HAP-1 (cell line): ENCODE data around the gene TOR2A.
A peak's percentile ranks its signal among the peaks of the same experiment; 100 is the strongest.

Experiments used
- DNase-seq, 2 experiments: peaks; one replicate each; pipeline ENCODE4 v3.0.0-alpha.2; 2016 to 2020; ENCODE audit warnings: low spot score in 2 of 2
- H3K27me3 ChIP-seq: fragments of 250-450 bp; sonication (Bioruptor Pico); 2 replicates; pipeline ENCODE4 v1.5.1; 2020; ENCODE audit warnings: low read depth, mild to moderate bottlenecking, moderate library complexity
- H3K36me3 ChIP-seq: fragments of 250-450 bp; sonication (Bioruptor Pico); replicated peaks from 2 replicates; pipeline ENCODE4 v1.5.1; 2020; ENCODE audit warnings: mild to moderate bottlenecking
- H3K4me1 ChIP-seq: fragments of 250-450 bp; sonication (Bioruptor Pico); 2 replicates; pipeline ENCODE4 v1.5.1; 2020; ENCODE audit warnings: mild to moderate bottlenecking
- H3K4me3 ChIP-seq: fragments of 250-450 bp; sonication (Bioruptor Pico); 2 replicates; pipeline ENCODE4 v1.5.1; 2020; ENCODE audit warnings: mild to moderate bottlenecking, moderate library complexity
- H3K9me3 ChIP-seq: fragments of 250-450 bp; sonication (Bioruptor Pico); 2 replicates; pipeline ENCODE4 v1.5.1; 2020; ENCODE audit warnings: mild to moderate bottlenecking, moderate library complexity
- in situ Hi-C: fragments of 300-500 bp; cut with MboI; formaldehyde crosslinking; loops from 3 replicates; pipeline ENCODE4 v1.14.3; 2020; ENCODE audit warnings: low sequenced_read_pairs, inconsistent platforms, mixed read lengths

Gene TOR2A

DNA sequence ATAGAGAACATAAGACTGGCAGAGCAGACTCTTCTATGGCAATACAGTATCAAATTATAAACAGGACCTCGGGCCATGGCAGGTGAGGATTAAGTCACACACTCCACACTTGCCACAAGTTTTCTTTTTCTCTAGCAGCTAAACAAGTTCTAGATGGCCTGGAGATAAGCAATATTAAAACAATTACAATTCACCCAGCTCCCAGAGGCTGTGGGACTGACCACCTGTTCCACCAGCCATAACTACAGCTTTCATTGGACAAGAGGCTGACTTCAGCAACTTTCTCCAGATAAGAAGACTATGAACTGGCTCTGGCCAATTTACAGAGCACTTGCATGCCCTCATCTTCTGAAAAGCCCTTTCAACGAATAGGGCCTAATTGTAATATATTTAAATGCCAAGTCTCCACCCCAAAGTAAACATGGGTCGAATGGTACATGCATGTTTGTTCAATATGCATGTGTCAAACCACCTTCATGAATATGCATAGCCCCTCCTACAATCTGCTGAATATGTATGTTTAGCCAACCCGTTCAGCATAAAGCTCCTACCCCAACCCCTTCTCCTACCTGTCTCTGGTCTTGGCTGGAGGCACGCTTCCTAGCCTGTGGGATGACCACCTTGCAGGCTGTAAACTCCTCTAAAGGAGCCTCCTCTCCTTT, 34.4 kb downstream of the TOR2A start:
- H3K27me3 ChIP-seq, result no peaks in the 10 kb centered on the region

DNA sequence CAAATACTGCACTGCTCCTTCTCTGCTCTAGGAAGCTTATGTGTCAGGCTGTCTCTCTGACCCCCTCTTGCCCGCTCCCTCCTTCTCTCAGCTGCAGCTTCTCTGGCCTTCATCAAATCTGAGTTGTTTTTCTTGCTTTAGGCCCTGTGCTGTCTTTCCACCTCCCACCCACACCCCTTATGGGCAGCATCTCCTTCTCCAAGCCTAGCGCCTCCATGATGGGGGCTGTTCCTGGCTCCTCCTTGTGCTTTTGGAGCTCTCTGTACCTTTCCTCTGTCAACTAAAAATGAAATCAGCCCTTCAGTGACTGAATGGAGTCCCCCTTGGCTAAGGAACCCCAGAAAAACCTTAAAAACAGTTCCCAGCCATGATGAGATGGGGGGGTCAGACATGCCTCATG, 35.0 kb downstream of the TOR2A start:
- Histone ChIP-seq H3K9me3 (no peaks in the 10 kb centered on the region), H3K4me3 (no peak overlapping the region), H3K4me1 (no peaks in the 10 kb centered on the region), H3K27me3 (no peaks in the 10 kb centered on the region), H3K36me3 (no peaks in the 10 kb centered on the region)
- in situ Hi-C loops, result no loop called here
- DNase-seq, result no peak

More for the DNA sequence above, 34.4 kb downstream of the TOR2A start:
- in situ Hi-C loops, result no loop called here
- no peak for DNase-seq
- Histone ChIP-seq H3K36me3 (no peaks in the 10 kb centered on the region), H3K9me3 (no peaks in the 10 kb centered on the region), H3K4me3 (no peak overlapping the region), H3K4me1 (no peaks in the 10 kb centered on the region)

DNA sequence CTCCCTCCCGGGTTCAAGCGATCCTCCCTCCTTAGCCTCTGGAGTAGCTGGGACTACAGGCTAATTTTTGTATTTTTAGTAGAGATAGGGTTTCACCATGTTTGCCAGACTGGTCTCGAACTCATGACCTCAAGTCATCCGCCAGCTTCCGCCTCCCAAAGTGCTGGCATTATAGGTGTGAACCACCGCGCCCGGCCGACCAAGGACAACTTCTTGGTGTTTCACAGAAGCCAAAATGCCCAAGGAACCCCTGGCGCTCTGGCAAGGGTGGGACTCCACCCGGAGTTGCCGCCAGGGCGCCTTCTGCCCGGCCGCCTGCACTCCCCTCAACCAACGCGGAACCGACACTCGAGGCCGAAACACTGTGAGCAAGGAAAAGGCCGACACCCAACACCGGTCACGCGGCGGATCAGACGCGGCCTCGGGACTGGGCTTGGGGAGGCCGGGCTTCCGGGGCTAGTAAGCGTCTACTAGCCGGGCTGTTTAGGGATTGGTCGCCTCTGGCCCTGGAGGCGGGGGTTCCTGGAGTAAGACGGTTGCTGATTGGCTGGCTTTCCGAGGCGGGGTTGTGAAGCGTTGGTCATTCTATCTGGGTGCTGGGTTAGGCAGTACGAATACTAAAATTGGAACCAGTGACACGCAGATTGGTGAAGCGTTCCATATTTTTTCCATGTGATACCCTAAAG, 36.0 kb downstream of the TOR2A start:
- H3K36me3 ChIP-seq, result no peaks in the 10 kb centered on the region
- no peaks in the 10 kb centered on the region for H3K4me1 ChIP-seq
- no peak overlapping the region for H3K4me3 ChIP-seq
- in situ Hi-C loops, result no loop called here
- H3K27me3 ChIP-seq, result no peaks in the 10 kb centered on the region
- no peaks in the 10 kb centered on the region for H3K9me3 ChIP-seq
- peak in 1 of 2 experiments; percentile 45 for DNase-seq

DNA sequence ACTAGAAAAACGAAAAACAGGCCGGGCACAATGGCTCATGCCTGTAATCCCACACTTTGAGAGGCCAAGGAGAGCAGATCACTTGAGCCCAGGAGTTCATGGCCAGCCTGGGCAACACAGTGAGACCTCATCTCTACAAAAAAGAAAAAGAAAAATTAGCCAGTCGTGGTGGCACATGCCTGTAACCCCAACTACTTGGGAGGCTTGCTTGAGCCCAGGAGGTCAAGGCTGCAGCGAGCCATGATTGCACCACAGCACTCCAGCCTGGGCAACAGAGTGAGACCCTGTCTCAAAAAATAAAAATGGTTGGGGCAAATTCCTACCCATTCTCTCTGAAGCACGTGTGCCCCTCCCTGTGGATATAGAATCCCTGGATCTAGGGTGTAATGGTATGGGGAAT, 36.7 kb downstream of the TOR2A start:
- H3K4me1 ChIP-seq, result no peaks in the 10 kb centered on the region

DNA sequence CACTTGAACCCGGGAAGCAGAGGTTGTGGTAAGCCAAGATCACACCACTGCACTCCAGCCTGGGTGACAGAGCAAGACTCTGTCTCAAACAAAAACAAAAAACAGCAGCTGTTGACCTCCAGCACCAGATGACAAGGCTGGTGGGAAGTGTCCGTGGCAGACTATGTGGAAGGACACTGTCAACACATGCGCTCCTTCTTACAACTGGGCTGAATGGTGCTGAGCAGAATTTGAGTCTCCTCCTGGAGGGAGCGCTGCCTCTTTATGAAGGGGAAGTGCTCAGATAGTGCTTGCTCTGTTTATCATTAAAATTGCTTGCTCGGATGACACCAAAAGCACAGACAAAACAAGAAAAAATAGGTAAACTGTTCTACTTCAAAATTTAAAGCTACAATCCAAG, 37.5 kb downstream of the TOR2A start:
- Histone ChIP-seq H3K4me1 (no peaks in the 10 kb centered on the region), H3K4me3 (no peak overlapping the region), H3K9me3 (no peaks in the 10 kb centered on the region), H3K36me3 (no peaks in the 10 kb centered on the region), H3K27me3 (no peaks in the 10 kb centered on the region)
- in situ Hi-C loops, result no loop called here
- DNase-seq, result no peak

More for the DNA sequence above, 36.7 kb downstream of the TOR2A start:
- Histone ChIP-seq H3K36me3 (no peaks in the 10 kb centered on the region), H3K4me3 (no peak overlapping the region), H3K9me3 (no peaks in the 10 kb centered on the region), H3K27me3 (no peaks in the 10 kb centered on the region)
- no peak for DNase-seq
- in situ Hi-C loops, result no loop called here

DNA sequence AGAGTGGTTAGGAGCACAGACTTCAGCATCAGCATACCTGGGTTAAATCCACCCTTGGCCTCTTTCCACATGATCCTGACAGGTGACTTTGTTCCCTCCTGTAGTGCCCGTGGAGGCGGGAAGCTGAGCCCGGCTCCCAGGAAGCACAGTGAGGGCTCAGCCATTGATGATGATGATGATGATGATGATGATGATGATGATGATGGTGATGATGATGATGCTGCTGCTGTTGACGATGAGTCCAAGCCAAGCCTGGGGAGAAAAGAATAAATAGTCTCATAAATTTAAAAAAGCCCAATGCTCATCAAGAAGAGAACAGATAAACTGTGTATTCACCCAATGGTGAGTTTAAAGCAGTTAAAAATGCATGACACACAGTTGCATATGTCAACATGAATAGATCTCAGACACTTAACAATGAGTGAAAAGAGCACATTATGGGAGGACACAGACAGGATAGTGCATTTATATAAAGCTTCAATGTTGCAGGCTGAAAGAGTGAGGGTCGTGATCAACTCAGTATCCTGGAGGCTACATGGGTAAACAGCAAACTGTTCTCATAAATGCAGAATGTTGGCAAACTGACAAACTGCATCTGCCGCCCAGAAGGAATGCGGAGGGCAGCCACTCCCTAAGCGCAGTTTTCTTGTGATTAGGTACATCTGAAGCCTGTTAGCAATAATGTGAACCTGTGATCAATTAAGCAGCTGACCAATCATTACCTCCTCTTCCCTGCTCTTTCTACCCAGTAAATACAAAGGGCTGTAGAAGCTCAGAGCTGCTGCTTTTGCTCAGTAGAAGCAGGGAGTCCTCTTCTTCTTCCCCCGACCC, 40.0 kb downstream of the TOR2A start:
- no peak for DNase-seq
- no peaks in the 10 kb centered on the region for H3K27me3 ChIP-seq
- in situ Hi-C loops, result no loop called here
- no peaks in the 10 kb centered on the region for H3K9me3 ChIP-seq
- no peaks in the 10 kb centered on the region for H3K4me1 ChIP-seq
- no peaks in the 10 kb centered on the region for H3K36me3 ChIP-seq
- H3K4me3 ChIP-seq, result no peak overlapping the region

DNA sequence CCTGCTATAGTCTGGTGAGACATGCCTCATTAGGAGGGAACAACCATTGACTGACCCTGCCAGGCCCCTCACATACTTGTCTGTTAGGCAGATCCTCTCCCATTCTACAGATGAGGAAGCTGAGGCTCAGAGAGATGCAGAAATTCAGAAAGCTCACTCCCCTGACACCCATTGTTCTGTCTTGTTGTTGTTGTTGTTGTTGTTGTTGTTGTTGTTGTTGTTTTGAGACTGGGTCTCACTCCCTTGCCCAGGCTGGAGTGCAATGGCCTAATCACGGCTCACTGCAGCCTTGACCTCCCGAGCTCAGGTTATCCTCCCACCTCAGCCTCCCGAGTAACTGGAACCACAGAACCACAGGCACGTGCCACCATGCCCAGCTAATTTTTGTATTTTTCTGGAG, 41.4 kb downstream of the TOR2A start:
- in situ Hi-C loops, result no loop called here
- H3K9me3 ChIP-seq, result no peaks in the 10 kb centered on the region
- no peaks in the 10 kb centered on the region for H3K27me3 ChIP-seq
- DNase-seq, result no peak
- H3K4me1 ChIP-seq, result no peaks in the 10 kb centered on the region
- no peaks in the 10 kb centered on the region; the same call in 1 of the 2 replicates for H3K36me3 ChIP-seq
- no peak overlapping the region for H3K4me3 ChIP-seq

DNA sequence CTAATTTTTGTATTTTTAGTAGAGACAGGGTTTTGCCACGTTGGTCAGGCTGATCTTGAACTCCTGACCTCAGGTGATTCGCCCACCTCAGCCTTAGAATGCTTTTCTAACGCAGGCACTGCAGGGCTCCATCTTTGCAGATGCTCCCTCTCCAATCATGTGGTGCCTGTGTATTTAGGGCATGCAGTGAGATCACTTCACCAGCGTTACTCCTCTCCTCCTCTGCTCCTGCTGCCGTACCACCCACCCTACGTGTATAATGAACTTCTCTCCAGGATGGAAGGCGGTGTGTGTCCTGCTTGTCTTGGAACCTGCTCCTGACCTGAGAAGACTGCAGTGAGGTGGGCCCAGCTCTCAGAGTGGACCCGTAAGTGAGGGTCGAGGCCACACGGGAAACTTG, 42.0 kb downstream of the TOR2A start:
- no peaks in the 10 kb centered on the region for H3K27me3 ChIP-seq
- no peak for DNase-seq
- H3K9me3 ChIP-seq, result no peaks in the 10 kb centered on the region
- no peak overlapping the region for H3K4me3 ChIP-seq
- in situ Hi-C loops, result no loop called here
- no peaks in the 10 kb centered on the region; the same call in 1 of the 2 replicates for H3K36me3 ChIP-seq
- H3K4me1 ChIP-seq, result no peaks in the 10 kb centered on the region

DNA sequence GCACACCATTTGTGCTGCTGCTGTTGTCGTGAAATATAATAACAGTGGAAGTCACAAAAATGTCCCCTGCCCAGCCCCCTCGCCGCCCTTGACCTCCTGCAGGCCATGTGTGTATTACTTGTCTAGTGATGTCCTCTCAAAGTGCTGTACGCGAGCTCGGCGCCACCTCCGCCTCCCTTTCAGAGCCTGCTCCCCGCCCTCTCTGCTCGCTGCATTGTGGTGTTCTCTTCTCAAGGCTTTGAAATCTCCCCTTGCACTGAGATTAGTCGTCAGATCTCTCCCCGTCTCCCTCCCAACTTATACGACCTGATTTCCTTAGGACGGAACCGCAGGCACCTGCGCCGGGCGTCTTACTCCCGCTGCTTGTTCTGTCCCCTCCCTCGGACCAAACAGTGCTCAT, 43.0 kb downstream of the TOR2A start:
- H3K4me3 ChIP-seq, result no peak overlapping the region
- no peaks in the 10 kb centered on the region; the same call in 1 of the 2 replicates for H3K36me3 ChIP-seq
- H3K27me3 ChIP-seq, result no peaks in the 10 kb centered on the region
- H3K4me1 ChIP-seq, result no peaks in the 10 kb centered on the region
- no peaks in the 10 kb centered on the region for H3K9me3 ChIP-seq
- DNase-seq, result no peak
- in situ Hi-C loops, result no loop called here

DNA sequence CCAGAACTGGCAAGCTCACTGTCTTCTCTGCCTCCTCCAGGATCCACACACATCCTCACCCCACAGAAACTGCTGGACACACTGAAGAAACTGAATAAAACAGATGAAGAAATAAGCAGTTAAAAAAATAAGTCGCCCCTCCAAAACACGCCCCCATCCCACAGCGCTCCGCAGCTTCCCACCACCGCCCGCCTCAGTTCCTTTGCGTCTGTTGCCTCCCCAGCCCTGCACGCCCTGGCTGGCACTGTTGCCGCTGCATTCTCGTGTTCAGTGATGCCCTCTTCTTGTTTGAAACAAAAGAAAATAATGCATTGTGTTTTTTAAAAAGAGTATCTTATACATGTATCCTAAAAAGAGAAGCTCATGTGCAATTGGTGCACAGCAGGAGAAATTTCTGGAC, 44.4 kb downstream of the TOR2A start:
- Histone ChIP-seq H3K27me3 (no peaks in the 10 kb centered on the region), H3K36me3 (no peaks in the 10 kb centered on the region; the same call in 1 of the 2 replicates), H3K9me3 (no peaks in the 10 kb centered on the region), H3K4me1 (no peaks in the 10 kb centered on the region), H3K4me3 (no peak overlapping the region)
- in situ Hi-C loops, result no loop called here
- no peak for DNase-seq

DNA sequence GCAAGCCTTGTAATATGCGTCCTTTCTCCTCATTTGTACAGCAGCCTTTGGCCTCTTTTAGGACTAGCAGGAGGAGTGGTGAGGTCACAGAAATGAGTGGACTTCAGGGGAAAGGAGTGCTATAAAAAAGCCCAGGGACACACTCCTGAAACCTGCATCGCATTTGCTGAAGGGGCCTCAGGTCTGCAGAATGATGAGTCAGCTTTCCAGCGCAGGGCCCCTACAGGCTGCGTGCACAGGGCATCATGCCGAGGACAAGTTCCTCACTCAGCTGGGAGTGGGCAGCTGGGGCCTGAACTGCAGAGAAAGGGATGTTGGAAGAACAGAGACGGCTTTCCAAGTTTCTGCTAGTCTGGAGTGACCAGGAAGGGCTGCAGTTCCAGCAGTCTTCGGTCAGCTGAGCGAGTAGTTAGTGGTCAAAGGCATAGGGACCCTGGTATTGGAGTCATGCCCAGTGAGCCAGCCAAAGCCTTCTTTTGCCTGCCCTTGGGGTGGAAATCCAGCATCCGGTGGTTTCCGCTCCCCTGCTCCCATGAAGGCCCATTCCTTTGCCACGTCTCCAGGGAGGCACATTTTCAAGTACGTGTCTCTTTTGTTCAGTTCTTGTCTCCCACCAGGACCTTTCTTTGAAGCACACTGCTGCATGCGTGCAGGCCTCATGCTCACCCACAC, 45.6 kb downstream of the TOR2A start:
- in situ Hi-C loops, result no loop called here
- no peak for DNase-seq
- Histone ChIP-seq H3K27me3 (no peaks in the 10 kb centered on the region), H3K9me3 (no peaks in the 10 kb centered on the region), H3K4me1 (no peaks in the 10 kb centered on the region), H3K4me3 (no peak overlapping the region), H3K36me3 (no peaks in the 10 kb centered on the region; the same call in 1 of the 2 replicates)

DNA sequence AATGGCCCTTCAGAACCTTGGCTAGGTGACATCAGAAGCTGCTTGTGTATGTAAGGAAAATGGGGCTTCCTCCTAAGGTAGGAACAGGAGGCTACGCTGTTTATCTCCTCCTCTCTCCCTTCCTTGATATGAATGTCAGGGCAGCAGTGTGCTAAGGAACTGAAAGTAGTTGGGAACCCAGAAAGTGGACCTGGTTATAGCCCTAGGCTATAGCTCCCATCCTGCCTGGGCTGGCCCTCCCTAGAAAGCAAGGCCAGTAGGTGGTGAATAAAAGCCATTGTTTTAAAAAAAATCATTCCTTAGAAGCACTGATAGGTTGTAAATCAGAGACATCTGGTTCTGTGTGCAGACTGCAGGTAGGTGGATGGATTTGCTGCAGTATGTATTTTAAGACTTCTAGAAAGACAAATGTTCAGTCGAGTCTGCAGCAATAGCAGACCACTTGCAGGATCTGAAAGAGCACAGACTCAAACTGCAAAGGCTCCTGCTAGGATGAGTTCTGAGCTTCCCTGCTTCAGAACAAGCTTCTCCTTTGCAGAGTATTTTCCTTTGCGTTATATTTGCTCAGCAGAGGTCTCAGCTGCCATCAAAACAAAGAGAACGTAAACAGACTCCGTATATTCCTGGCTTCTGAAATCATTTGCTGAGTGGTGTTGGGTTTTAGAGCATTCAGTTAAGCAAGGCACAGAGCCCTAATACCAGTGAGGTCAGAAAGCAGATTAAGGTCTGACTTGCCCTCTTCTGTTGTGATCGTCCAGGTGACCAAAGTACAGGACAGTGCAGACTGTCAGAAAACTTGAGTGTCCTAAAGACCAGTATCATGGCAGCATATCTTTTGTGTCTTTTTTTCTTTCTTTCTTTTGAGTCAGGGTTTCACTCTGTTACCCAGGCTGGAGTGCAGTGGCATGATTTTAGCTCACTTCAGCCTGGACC, 48.4 kb downstream of the TOR2A start:
- DNase-seq, result no peak
- Histone ChIP-seq H3K9me3 (no peaks in the 10 kb centered on the region), H3K4me1 (no peaks in the 10 kb centered on the region), H3K4me3 (no peak overlapping the region), H3K27me3 (no peaks in the 10 kb centered on the region), H3K36me3 (peaks cover 1% of the 10 kb centered on the region)
- in situ Hi-C loops, result no loop called here

DNA sequence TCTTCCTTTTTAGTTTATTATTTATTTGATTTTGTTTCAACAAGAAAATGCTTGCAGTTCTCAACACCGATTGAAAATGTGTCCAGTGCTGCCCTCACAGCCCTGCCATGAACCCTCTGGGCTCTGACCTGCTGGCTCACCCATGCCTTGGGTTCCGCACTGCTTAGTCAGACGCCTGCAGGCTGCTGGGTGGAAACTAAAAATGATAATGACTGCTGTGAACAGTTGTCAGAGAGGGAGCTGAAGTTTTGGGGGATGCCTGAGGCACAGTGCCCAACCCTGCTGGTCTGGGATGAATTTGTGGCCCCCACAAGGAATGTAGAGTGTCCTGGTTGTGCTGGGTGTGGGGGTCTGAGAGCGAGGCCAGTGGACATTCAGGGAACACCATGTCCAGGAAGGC, 50.5 kb downstream of the TOR2A start:
- Histone ChIP-seq H3K27me3 (no peaks in the 10 kb centered on the region), H3K9me3 (no peaks in the 10 kb centered on the region), H3K4me1 (no peaks in the 10 kb centered on the region), H3K36me3 (peaks cover 6% of the 10 kb centered on the region; the same call in 1 of the 2 replicates), H3K4me3 (no peak overlapping the region)
- no peak for DNase-seq
- in situ Hi-C loops, result no loop called here
